ENCODE results near the gene TIMM8B. TPM values are rescaled to one million over a fixed set of nuclear protein-coding genes. Genes with fewer than 3 reads are reported as not detected.
A peak's percentile ranks its signal among the peaks of the same experiment; 100 is the strongest.

The TIMM8B gene
- total RNA-seq, 1 donor from 2014 or later, result 90.8 TPM

GRCh38 chr11:112073941-112074811 lies 12.4 kb downstream of the TIMM8B start, which contains the start of the genes NKAPD1 and PIH1D2:
TSS of gene NKAPD1 (plus strand) at chr11:112074299. CDS start at chr11:112075575, 1,276 bp downstream.
TSS of gene PIH1D2 (minus strand) at chr11:112074017. CDS start at chr11:112073174, 843 bp downstream.
- peak within 1 kb of the TSS; percentile 89 for H3K4me3 Mint-ChIP-seq

DNA sequence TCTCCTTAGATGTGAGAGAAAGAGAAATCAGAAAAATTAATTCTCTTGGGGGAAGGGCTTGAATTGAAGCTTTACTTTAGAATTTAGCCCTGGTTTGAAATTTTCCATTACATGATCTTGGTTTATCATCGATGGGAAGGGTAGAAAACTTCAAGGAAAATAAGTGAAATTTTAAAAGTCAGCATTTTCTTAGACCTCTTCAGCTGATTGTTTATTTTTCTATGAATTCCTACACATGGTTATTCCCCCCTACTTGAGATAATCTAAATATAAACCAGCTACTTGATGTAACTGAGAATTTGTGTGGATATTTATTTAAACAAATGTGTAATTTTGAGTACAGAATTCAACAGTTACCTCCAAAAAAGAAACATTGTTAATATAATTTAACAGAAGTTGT lies 23.6 kb downstream of the TIMM8B start:
- Mint-ChIP-seq H3K9me3 (no peaks in the 10 kb centered on the region), H3K4me1 (no peaks in the 10 kb centered on the region), H3K4me3 (no peak overlapping the region), H3K27ac (ENCODE audit: unreplicated experiment) (no peak overlapping the region), H3K36me3 (ENCODE audit: low read depth) (peaks cover 3% of the 10 kb centered on the region), H3K27me3 (ENCODE audit: low read depth) (no peaks in the 10 kb centered on the region)
- DNase-seq (ENCODE audit: low read depth, low spot score), result no peak
- TF ChIP-seq, protein P1, sequence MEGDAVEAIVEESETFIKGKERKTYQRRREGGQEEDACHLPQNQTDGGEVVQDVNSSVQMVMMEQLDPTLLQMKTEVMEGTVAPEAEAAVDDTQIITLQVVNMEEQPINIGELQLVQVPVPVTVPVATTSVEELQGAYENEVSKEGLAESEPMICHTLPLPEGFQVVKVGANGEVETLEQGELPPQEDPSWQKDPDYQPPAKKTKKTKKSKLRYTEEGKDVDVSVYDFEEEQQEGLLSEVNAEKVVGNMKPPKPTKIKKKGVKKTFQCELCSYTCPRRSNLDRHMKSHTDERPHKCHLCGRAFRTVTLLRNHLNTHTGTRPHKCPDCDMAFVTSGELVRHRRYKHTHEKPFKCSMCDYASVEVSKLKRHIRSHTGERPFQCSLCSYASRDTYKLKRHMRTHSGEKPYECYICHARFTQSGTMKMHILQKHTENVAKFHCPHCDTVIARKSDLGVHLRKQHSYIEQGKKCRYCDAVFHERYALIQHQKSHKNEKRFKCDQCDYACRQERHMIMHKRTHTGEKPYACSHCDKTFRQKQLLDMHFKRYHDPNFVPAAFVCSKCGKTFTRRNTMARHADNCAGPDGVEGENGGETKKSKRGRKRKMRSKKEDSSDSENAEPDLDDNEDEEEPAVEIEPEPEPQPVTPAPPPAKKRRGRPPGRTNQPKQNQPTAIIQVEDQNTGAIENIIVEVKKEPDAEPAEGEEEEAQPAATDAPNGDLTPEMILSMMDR (conservative IDR thresholded peaks at IDR 0.05), result no peak

More at GRCh38 chr11:112073941-112074811, 12.4 kb downstream of the TIMM8B start, which contains the start of the genes NKAPD1 and PIH1D2:
- TF ChIP-seq, protein P1 (conservative IDR thresholded peaks at IDR 0.05), result peak; percentile 13
- Mint-ChIP-seq H3K27me3 (ENCODE audit: low read depth) (no peaks in the 10 kb centered on the region), H3K9me3 (no peaks in the 10 kb centered on the region), H3K27ac (ENCODE audit: unreplicated experiment) (peak within 1 kb of the TSS; percentile 100), H3K36me3 (ENCODE audit: low read depth) (peaks cover 8% of the 10 kb centered on the region), H3K4me1 (peaks cover 29% of the 10 kb centered on the region)
- peak; percentile 70 for DNase-seq (ENCODE audit: low read depth, low spot score)

- Mint-ChIP-seq H3K4me3 (no peak overlapping the region), H3K4me1 (no peaks in the 10 kb centered on the region), H3K36me3 (ENCODE audit: low read depth) (peaks cover 6% of the 10 kb centered on the region), H3K27me3 (ENCODE audit: low read depth) (no peaks in the 10 kb centered on the region), H3K9me3 (no peaks in the 10 kb centered on the region), H3K27ac (ENCODE audit: unreplicated experiment) (no peak overlapping the region)
- no peak for DNase-seq (ENCODE audit: low read depth, low spot score)
- TF ChIP-seq, protein P1 (conservative IDR thresholded peaks at IDR 0.05), result no peak
Measured at GRCh38 chr11:112058103-112058502, 28.5 kb downstream of the TIMM8B start.

GRCh38 chr11:112057170-112057569 lies 29.4 kb downstream of the TIMM8B start:
- DNase-seq (ENCODE audit: low read depth, low spot score), result no peak
- no peak overlapping the region for H3K4me3 Mint-ChIP-seq
- no peaks in the 10 kb centered on the region for H3K27me3 Mint-ChIP-seq (ENCODE audit: low read depth)
- TF ChIP-seq, protein P1 (conservative IDR thresholded peaks at IDR 0.05), result no peak
- peaks cover 11% of the 10 kb centered on the region for H3K36me3 Mint-ChIP-seq (ENCODE audit: low read depth)
- H3K4me1 Mint-ChIP-seq, result no peaks in the 10 kb centered on the region
- no peak overlapping the region for H3K27ac Mint-ChIP-seq (ENCODE audit: unreplicated experiment)
- no peaks in the 10 kb centered on the region for H3K9me3 Mint-ChIP-seq

- TF ChIP-seq, protein P1 (conservative IDR thresholded peaks at IDR 0.05), result no peak
- Mint-ChIP-seq H3K27me3 (ENCODE audit: low read depth) (no peaks in the 10 kb centered on the region), H3K4me1 (no peaks in the 10 kb centered on the region), H3K9me3 (peaks cover 6% of the 10 kb centered on the region), H3K27ac (ENCODE audit: unreplicated experiment) (no peak overlapping the region), H3K36me3 (ENCODE audit: low read depth) (peaks cover 30% of the 10 kb centered on the region), H3K4me3 (no peak overlapping the region)
- DNase-seq (ENCODE audit: low read depth, low spot score), result no peak
Measured at GRCh38 chr11:112051768-112052167, 34.8 kb downstream of the TIMM8B start.
